Measurements from ENCODE around the gene OR9A2.

The OR9A2 gene

GRCh38 chr7:143046426-143046851 is 19.5 kb upstream of the OR9A2 start:
- DNase-seq (ENCODE audit: low spot score), result no peak
- TF ChIP-seq CTCF (IDR thresholded peaks at IDR 0.05; ENCODE audit: extremely low read depth, insufficient read depth, missing control alignments), result no peak
- in situ Hi-C loops (cut with MboI; ENCODE audit: low pct_unique_long_range_greater_than_20kb, low sequenced_read_pairs, unreplicated experiment), result no loop called here

GRCh38 chr7:143043391-143043790 is 16.5 kb upstream of the OR9A2 start:
- peak; percentile 16 for DNase-seq (ENCODE audit: low spot score)
- in situ Hi-C loops (cut with MboI; ENCODE audit: low pct_unique_long_range_greater_than_20kb, low sequenced_read_pairs, unreplicated experiment), result no loop called here
- no peak for TF ChIP-seq CTCF (IDR thresholded peaks at IDR 0.05; ENCODE audit: extremely low read depth, insufficient read depth, missing control alignments)

- DNase-seq (ENCODE audit: low spot score), result no peak
- TF ChIP-seq CTCF (IDR thresholded peaks at IDR 0.05; ENCODE audit: extremely low read depth, insufficient read depth, missing control alignments), result no peak
- in situ Hi-C loops (cut with MboI; ENCODE audit: low pct_unique_long_range_greater_than_20kb, low sequenced_read_pairs, unreplicated experiment), result no loop called here
These were observed 15.9 kb upstream of the OR9A2 start for GRCh38 chr7:143042790-143043271.

- in situ Hi-C loops (cut with MboI; ENCODE audit: low pct_unique_long_range_greater_than_20kb, low sequenced_read_pairs, unreplicated experiment), result no loop called here
- no peak for DNase-seq (ENCODE audit: low spot score)
- TF ChIP-seq CTCF (IDR thresholded peaks at IDR 0.05; ENCODE audit: extremely low read depth, insufficient read depth, missing control alignments), result no peak
These were observed 15.3 kb upstream of the OR9A2 start for GRCh38 chr7:143042159-143042789.

GRCh38 chr7:143041346-143041745 is 14.4 kb upstream of the OR9A2 start:
- no peak for DNase-seq (ENCODE audit: low spot score)
- TF ChIP-seq CTCF (IDR thresholded peaks at IDR 0.05; ENCODE audit: extremely low read depth, insufficient read depth, missing control alignments), result no peak
- in situ Hi-C loops (cut with MboI; ENCODE audit: low pct_unique_long_range_greater_than_20kb, low sequenced_read_pairs, unreplicated experiment), result no loop called here

- no peak for DNase-seq (ENCODE audit: low spot score)
- in situ Hi-C loops (cut with MboI; ENCODE audit: low pct_unique_long_range_greater_than_20kb, low sequenced_read_pairs, unreplicated experiment), result no loop called here
- TF ChIP-seq CTCF (IDR thresholded peaks at IDR 0.05; ENCODE audit: extremely low read depth, insufficient read depth, missing control alignments), result no peak
These were observed 13.3 kb upstream of the OR9A2 start for GRCh38 chr7:143040209-143040715.
